Activated T-helper 1 cell treated with anti-CD3 and anti-CD28 coated beads, Interleukin-12 subunit alpha, Interleukin-12 subunit beta, Interleukin-2, Interleukin-4 antibody, amounts not matched to agents 30 ng/mL and 10 ng/mL and 1 ng/mL, durations not matched to agents 14 hours and 24 hours and 36 hours (primary cell): Measurements from ENCODE around the gene BEST1. TPM values are rescaled to one million over a fixed set of nuclear protein-coding genes. Genes with fewer than 3 reads are reported as not detected.
"Not testable (repeated sequence)": the region's sequence is repeated elsewhere in the genome, so short reads cannot be mapped to it uniquely, and the experiment has no call there.

Experiments used
- DNase-seq: peaks from one replicate; pipeline ENCODE4 v3.0.0; 2021; ENCODE audit warnings: low spot score
- H3K27ac Mint-ChIP-seq: one replicate; pipeline ENCODE4 v1.8.0; 2021; ENCODE audit warnings: mild to moderate bottlenecking, mixed read lengths
- H3K27me3 Mint-ChIP-seq: one replicate; pipeline ENCODE4 v1.8.0; 2022; ENCODE audit warnings: mild to moderate bottlenecking, moderate library complexity, mixed read lengths; ENCODE audit not compliant: insufficient read depth
- H3K36me3 Mint-ChIP-seq: one replicate; pipeline ENCODE4 v1.8.0; 2021; ENCODE audit warnings: low read depth, mixed read lengths
- H3K4me1 Mint-ChIP-seq: one replicate; pipeline ENCODE4 v1.8.0; 2021; ENCODE audit warnings: low read depth, mixed read lengths
- H3K4me3 Mint-ChIP-seq: one replicate; pipeline ENCODE4 v1.8.0; 2021; ENCODE audit warnings: mild to moderate bottlenecking, moderate library complexity, mixed read lengths
- H3K9me3 Mint-ChIP-seq: one replicate; pipeline ENCODE4 v1.8.0; 2021; ENCODE audit warnings: mixed read lengths
- intact Hi-C: fragments of 100-400 bp; cut with micrococcal nuclease; formaldehyde crosslinking; loops from one replicate; pipeline ENCODE4 v1.15.1; 2024
- total RNA-seq: library from RNA; stranded (reverse); gene quantifications from 2 replicates; pipeline ENCODE4 v1.2.3, GENCODE V29; 2022

Gene BEST1
- total RNA-seq, 1 donor from 2014 or later: not detected

DNA sequence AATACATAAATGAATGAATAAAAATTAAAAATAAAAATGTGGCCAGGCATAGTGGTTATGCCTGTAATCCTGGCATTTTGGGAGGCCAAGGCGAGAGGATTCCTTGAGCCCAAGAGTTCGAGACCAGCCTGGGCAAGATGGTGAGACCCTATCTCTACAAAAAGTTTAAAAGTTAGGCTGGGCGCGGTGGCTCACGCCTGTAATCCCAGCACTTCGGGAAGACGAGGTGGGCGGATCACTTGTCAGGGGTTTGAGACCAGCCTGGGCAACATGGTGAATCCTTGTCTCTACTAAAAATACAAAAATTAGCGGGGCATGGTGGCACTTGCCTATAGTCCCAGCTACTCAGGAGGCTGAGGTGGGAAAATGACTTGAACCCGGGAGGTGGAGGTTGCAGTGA, 9.7 kb upstream of the BEST1 start:
- Mint-ChIP-seq H3K9me3 (peaks cover 5% of the 10 kb centered on the region), H3K4me3 (no peak overlapping the region), H3K36me3 (no peaks in the 10 kb centered on the region), H3K4me1 (no peaks in the 10 kb centered on the region), H3K27me3 (peaks cover 31% of the 10 kb centered on the region), H3K27ac (no peak overlapping the region)
- intact Hi-C loops: no loop called here
- DNase-seq: no peak

DNA sequence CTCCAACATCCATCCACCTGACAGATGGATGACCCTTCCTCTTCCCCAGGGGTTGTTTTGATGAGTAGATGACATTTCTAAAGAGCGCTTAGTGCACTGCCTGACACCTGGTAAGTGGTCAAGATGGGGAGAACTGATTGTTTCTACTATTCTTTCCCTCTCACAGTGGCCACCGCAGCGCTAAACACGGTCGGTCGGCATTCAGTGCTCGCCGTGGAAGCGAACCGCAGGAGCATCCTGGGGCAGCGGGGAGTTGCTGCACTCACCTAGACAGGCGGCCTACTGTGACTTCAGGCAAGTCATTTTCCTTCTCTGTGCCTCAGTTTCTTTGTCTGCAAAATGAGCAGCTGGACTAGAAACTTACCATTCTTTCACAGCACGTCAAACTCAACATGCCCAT, 5.0 kb upstream of the BEST1 start:
- Mint-ChIP-seq H3K27ac (no peak overlapping the region), H3K4me1 (no peaks in the 10 kb centered on the region), H3K9me3 (no peaks in the 10 kb centered on the region), H3K4me3 (no peak overlapping the region), H3K36me3 (no peaks in the 10 kb centered on the region), H3K27me3 (peaks cover 14% of the 10 kb centered on the region)
- DNase-seq: no peak
- intact Hi-C loops: no loop called here

DNA sequence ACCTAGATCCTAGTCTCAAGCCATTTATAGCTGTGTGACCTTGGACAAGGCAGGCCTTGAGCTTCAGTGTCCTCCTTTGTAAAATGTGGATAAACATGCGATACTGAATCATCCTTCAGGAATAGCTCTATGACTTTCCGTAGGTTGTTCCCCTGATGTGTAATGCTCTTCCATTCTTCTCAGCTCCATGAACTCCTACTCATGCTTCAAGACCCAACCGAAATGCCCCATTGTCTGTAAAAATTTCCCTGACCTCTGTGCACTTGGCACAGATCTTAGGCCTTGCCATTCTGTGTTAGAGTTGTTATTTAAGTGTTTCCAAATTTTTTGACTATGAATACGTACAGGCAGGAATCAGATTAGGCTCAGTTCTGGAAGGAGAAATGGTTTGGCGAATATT, 3.3 kb upstream of the BEST1 start:
- no peaks in the 10 kb centered on the region for H3K9me3 Mint-ChIP-seq

DNA sequence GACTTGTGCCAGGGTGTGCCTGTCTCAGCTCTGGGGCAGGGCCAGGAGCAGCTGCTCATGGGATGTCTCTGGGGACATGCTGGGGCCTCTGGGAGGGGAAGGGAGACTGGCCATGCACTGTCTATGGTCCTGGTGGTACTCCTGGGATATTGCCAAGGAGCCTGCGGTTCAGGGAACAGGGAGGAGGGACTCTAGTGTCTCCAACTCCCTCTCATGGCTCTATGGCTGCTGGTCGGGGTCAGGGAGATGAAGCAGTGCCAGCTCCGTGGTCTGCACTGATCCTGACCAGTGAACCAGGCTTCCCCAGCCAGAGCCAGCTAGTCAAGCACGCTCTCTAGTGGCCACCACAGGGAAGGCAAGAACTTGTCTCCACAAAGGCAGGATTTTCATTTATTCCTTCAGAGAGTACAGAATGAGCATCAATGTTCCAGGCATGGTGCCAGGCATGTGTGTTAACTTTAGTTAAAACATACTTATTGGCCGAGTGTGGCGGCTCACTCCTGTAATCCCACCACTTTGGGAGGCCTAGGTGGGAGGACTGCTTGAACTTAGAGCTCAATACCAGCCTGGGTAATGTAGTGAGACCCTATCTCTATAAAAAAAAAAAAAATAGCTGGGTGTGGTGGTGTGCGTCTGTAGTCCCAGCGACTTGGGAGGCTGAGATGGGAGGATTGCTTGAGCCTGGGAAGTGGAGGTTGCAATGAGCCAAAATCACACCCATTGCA, 2.5 kb upstream of the BEST1 start:
- peaks cover 7% of the 10 kb centered on the region for H3K27me3 Mint-ChIP-seq
- no peaks in the 10 kb centered on the region for H3K4me1 Mint-ChIP-seq
- H3K36me3 Mint-ChIP-seq: no peaks in the 10 kb centered on the region
- H3K27ac Mint-ChIP-seq: no peak overlapping the region
- no peaks in the 10 kb centered on the region for H3K9me3 Mint-ChIP-seq
- peak; percentile 46 for DNase-seq
- H3K4me3 Mint-ChIP-seq: no peak overlapping the region
- intact Hi-C loops: loop anchor here (1.0 kb wide), 5 partner anchors 48 to 155 kb away; partner anchors contain the start of genes FEN1 and TMEM258

More for the DNA sequence above, 3.3 kb upstream of the BEST1 start:
- DNase-seq: no peak
- H3K36me3 Mint-ChIP-seq: no peaks in the 10 kb centered on the region
- H3K27ac Mint-ChIP-seq: no peak overlapping the region
- intact Hi-C loops: loop anchor here (1.0 kb wide), 5 partner anchors 48 to 155 kb away; partner anchors contain the start of genes FEN1 and TMEM258
- H3K27me3 Mint-ChIP-seq: peaks cover 7% of the 10 kb centered on the region
- H3K4me3 Mint-ChIP-seq: no peak overlapping the region
- no peaks in the 10 kb centered on the region for H3K4me1 Mint-ChIP-seq

DNA sequence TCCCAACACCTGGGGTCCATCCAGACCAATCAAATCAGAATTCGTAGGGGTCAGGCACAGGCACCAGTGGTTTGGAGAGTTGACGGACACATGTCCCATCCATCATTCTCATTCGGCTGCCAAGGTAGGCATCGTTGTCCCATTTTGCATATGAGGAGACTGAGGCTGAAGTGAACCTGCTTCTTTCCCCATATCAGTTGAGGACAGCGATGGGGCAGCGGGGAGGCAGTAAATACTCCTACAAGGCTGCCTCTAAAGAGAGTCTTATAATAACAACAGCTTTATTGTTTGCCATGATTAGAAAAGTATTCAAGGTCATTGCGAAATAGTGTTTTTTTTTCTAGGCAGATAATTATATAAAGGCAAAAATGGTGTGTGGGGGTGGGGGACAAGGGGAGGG, 1.6 kb upstream of the BEST1 start:
- no peak overlapping the region for H3K27ac Mint-ChIP-seq
- H3K27me3 Mint-ChIP-seq: peaks cover 7% of the 10 kb centered on the region
- H3K36me3 Mint-ChIP-seq: no peaks in the 10 kb centered on the region
- H3K4me3 Mint-ChIP-seq: no peak overlapping the region
- DNase-seq: no peak
- no peaks in the 10 kb centered on the region for H3K4me1 Mint-ChIP-seq
- H3K9me3 Mint-ChIP-seq: no peaks in the 10 kb centered on the region
- intact Hi-C loops: no loop called here

DNA sequence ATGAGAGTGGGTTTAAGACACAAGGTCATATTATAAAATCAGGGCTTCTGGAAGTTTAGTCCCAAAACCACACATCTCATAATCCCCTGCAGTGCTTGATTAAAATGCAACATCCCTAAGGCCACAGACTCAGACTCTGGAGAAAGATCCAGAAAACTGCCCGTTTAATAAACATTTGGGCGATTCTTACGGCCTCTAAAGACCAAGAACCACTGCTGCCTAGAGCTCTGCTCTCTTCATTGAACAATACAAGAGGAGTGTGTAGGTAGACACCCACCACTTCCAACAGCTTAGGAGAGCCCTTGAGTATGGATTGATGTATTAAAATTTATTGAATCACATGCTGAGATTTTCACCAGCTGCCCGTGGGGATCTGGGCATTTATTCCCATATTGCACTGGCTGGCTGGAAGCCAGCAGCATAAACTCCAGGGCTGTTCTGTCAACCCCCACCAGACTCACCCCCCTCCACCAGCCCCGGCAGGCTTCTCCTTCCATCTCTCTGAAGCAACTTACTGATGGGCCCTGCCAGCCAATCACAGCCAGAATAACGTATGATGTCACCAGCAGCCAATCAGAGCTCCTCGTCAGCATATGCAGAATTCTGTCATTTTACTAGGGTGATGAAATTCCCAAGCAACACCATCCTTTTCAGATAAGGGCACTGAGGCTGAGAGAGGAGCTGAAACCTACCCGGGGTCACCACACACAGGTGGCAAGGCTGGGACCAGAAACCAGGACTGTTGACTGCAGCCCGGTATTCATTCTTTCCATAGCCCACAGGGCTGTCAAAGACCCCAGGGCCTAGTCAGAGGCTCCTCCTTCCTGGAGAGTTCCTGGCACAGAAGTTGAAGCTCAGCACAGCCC, 749 bp upstream of the BEST1 start:
- no peaks in the 10 kb centered on the region for H3K4me1 Mint-ChIP-seq
- no peaks in the 10 kb centered on the region for H3K36me3 Mint-ChIP-seq
- DNase-seq: no peak
- no peak overlapping the region for H3K4me3 Mint-ChIP-seq
- H3K27ac Mint-ChIP-seq: peak overlapping the region; percentile 14
- no peaks in the 10 kb centered on the region for H3K9me3 Mint-ChIP-seq
- peaks cover 6% of the 10 kb centered on the region for H3K27me3 Mint-ChIP-seq
- intact Hi-C loops: loop anchor here (5.0 kb wide), 1 partner anchor 298 kb away; no protein-coding TSS in a partner anchor

DNA sequence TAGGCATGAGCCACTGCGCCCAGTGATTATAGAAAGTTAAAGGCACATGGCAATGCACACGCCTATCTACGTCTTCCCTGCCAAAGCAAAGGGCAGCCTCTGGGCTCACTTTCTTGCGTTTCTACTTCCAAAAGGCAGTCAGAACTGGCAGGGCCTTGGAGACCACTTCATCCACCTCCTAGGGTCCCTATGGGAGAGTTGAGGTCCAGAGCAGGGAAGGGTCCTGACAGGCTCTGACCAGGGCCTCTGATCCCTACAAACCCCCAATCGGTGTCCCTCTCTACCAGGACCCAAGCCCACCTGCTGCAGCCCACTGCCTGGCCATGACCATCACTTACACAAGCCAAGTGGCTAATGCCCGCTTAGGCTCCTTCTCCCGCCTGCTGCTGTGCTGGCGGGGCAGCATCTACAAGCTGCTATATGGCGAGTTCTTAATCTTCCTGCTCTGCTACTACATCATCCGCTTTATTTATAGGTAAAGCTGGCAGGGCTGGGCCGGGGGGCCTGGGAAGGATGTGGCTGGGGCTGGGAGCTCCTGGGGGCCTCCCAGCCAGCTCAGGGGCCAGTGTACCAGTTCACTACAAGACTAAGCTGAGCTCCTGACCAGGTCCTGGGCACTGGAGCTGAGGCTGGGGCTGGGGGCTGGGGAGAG, 1.5 kb downstream of the BEST1 start:
- Mint-ChIP-seq H3K36me3 (no peaks in the 10 kb centered on the region), H3K4me1 (no peaks in the 10 kb centered on the region), H3K4me3 (no peak overlapping the region), H3K27ac (no peak overlapping the region), H3K9me3 (no peaks in the 10 kb centered on the region), H3K27me3 (peaks cover 17% of the 10 kb centered on the region)
- DNase-seq: no peak
- intact Hi-C loops: loop anchor here (5.0 kb wide), 1 partner anchor 296 kb away; no protein-coding TSS in a partner anchor

DNA sequence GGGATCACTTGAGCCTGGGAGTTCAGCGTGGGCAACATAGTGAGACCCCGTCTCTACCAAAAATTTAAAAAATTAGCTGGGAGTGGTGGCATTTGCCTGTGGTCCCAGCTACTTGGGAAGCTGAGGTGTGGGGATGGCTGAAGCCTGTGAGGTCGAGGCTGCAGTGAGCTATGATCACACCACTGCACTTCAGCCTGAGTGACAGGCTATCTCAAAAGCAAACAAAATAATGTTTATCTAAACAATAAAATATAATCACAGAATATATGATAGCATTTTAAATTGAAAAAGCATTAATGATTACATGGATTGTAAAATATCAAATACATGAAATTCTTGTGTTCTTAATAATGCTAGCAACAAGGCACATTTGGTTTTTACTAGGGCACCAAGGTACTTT, 2.7 kb downstream of the BEST1 start:
- Mint-ChIP-seq H3K9me3 (no peaks in the 10 kb centered on the region), H3K36me3 (no peaks in the 10 kb centered on the region), H3K27ac (no peak overlapping the region), H3K4me1 (no peaks in the 10 kb centered on the region), H3K27me3 (peaks cover 17% of the 10 kb centered on the region), H3K4me3 (no peak overlapping the region)
- no peak for DNase-seq
- intact Hi-C loops: loop anchor here (5.0 kb wide), 1 partner anchor 294 kb away; no protein-coding TSS in a partner anchor

DNA sequence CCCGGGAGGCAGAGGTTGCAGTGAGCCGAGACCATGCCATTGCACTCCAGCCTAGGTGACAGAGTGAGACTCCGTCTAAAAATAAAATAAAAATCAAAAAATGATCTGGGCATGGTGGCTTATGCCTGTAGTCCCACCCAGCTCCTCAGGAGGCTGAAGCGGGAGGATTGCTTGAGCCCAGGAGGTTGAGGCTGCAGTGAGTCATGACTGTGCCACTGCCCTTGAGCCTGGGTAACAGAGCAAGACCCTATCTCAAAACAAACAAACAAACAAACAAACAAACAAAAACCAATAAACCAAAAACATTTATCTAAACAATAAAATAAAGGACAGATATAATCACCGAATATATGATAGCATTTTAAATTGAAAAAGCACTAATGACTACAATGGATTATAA, 3.5 kb downstream of the BEST1 start:
- DNase-seq, H3K9me3 Mint-ChIP-seq, H3K4me1 Mint-ChIP-seq, H3K27ac Mint-ChIP-seq, H3K36me3 Mint-ChIP-seq, H3K4me3 Mint-ChIP-seq: not testable (repeated sequence)
- intact Hi-C loops: loop anchor here (5.0 kb wide), 1 partner anchor 294 kb away; no protein-coding TSS in a partner anchor
- H3K27me3 Mint-ChIP-seq: peaks cover 17% of the 10 kb centered on the region

DNA sequence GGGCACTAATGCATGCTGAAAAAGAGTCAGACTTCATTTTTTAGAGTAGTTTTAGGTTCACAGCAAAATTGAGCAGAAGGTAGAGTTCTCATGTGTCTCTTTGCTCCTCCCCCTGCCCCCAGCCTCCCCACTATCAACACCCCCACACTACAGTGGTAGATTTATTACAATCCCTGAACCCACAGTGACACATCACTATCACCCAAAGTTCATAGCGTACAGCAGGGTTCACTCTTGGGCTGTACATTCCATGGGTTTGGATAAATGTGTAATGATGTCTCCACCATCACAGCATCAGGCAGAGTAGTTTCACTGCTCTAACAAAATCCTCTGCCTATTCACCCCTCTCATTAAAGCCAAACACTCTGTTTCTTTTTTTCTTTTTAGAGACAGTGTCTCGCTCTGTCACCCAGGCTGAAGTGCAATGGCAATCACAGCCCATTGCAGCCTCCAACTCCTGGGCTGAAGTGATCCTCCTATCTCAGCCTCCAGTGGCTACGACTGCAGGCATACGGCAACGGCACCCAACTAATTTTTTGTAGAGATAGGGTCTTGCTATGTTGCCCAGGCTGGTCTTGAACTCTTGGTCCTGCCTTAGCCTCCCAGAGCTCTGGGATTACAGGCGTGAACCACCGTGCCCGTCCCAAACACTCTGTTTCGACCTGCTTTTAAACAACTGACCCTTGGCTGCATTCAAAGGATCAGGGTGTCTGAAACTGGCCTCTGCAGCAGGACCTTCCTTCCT, 4.1 kb downstream of the BEST1 start:
- H3K36me3 Mint-ChIP-seq: no peaks in the 10 kb centered on the region
- no peak overlapping the region for H3K27ac Mint-ChIP-seq
- H3K9me3 Mint-ChIP-seq: no peaks in the 10 kb centered on the region
- H3K27me3 Mint-ChIP-seq: peaks cover 18% of the 10 kb centered on the region
- no peak overlapping the region for H3K4me3 Mint-ChIP-seq
- DNase-seq: no peak
- intact Hi-C loops: loop anchor here (5.0 kb wide), 1 partner anchor 293 kb away; no protein-coding TSS in a partner anchor
- peaks cover 5% of the 10 kb centered on the region for H3K4me1 Mint-ChIP-seq

DNA sequence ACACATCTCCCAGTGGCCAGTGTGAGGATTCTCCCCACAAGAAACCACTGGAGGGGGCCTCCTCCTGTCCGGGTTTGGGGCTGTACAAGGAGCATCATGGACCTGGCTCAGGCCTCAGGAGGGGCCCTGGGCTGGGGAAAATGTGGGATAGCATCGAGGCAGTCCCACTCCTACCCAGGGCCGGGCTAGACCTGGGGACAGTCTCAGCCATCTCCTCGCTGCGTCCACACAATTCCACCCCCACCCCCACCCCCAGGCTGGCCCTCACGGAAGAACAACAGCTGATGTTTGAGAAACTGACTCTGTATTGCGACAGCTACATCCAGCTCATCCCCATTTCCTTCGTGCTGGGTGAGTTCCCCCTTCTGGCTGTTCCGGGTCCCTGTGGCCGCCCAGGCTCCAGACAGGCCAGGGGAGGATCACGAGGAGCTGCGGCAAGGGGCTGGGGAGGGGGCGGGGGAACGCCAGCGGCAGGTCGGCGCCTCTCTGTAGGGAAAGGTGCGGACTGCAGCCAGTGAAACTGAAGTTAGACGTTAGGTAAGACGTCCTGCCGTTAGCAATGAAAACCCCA, 4.8 kb downstream of the BEST1 start:
- DNase-seq: no peak

More for the DNA sequence above, 4.8 kb downstream of the BEST1 start:
- Mint-ChIP-seq H3K9me3 (no peaks in the 10 kb centered on the region), H3K27ac (no peak overlapping the region), H3K4me3 (no peak overlapping the region), H3K4me1 (peaks cover 6% of the 10 kb centered on the region), H3K27me3 (peaks cover 19% of the 10 kb centered on the region), H3K36me3 (no peaks in the 10 kb centered on the region)
- intact Hi-C loops: loop anchor here (5.0 kb wide), 1 partner anchor 292 kb away; no protein-coding TSS in a partner anchor
